Kasumi-1 (cell line): Measurements from ENCODE around the gene MFSD2A.
"Not testable (repeated sequence)": the region's sequence is repeated elsewhere in the genome, so short reads cannot be mapped to it uniquely, and the experiment has no call there.

ENCODE experiments used
- DNase-seq, 2 experiments: peaks; one replicate each; lab custom pipeline; 2025; lab: John Stamatoyannopoulos, UW

The MFSD2A gene

DNA sequence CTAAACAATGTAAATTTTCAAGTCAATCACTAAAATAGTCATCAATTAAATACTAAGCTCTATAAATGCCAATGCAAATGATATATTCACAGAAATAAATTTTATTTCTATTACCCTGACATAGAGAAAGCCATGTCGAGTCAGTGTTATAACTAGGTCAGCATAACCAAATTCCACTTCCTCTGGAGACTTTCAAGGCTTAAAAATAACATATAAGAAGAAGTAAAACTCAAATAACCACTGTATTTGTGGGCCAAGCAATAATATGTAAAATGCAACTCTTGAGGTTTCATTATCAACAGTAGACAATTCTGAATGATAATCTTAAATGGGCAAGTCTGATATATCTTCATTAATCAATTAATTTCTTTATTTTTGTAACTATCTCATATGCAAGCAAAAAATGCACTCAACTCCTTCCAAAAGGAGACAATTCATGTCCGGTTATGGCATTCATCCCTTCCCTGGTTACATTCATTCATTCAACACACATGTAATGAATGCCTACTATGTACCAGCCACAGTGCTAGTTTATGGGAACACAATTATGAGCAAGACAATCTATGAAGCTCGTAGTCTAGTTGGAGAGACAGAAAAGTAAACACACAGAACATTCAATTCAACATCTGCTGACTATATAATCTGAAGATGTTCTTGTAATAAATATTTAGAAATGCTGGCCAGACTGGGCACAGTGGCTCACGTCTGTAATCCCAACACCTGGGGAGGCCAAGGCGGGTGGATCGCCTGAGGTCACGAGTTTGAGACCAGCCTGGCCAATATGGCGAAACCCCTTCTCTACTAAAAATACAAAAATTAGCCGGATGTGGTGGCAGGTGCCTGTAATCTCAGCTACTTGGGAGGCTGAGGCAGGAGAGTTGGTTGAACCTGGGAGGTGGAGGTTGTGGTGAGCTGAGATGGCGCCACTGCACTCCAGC is 48.5 kb downstream of the MFSD2A start:
- DNase-seq = no peak

DNA sequence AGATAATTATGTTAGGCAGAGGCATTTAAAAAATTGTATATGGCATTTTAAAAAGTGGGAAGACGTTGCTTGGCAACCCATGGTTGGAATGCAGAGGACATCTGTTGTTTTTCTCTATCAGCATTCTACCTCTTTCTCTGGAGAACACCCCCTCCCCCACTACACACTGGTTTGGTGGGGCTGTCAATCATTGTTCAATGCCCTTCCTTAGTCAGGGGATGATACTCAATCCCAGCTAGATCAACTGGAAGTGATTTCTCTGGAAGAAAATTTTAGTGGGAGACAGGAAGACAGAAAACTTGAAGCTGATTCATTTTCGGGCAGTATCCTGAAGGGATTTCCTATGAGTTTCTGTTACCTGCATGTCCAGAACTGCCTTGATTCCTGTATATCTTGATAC is 49.9 kb downstream of the MFSD2A start:
- DNase-seq = no peak

DNA sequence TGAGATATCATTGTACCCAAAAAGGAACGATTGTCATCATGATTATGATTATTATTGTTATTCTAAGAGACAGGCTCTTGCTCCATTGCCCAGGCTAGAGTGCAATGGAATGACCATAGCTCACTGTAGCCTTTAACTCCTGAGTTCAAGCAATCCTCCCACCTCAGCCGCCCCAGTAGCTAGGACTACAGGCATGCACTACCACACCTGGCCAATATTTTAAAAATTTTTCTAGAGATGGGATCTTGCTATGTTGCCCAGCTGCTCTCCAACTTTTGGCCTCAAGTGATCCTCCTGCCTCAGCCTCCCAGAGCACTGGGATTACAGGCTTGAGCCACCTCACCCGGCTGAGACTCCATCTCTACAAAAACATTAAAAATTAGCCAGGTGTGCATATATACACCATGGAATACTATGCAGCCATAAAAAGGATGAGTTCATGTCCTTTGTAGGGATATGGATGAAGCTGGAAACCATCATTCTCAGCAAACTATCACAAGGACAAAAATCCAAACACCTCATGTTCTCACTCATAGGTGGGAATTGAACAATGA is 52.6 kb downstream of the MFSD2A start:
- DNase-seq = not testable (repeated sequence)

DNA sequence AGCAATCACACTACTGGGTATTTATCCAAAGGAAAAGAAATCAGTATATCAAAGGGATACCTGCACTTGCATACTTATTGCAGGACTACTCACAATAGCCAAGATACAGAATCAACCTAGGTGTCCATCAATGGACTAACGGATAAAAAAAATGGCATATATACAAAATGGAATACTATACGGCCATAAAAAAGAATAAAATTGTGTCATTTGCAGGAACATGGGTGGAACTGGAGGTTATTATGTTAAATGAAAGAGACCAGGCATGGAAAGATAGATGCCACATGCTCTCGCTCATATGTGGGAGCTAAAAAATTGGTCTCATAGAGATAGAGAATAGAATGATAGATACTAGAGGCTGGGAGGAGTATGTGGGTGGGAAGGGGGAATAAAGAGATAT is 56.3 kb downstream of the MFSD2A start:
- DNase-seq = no peak

DNA sequence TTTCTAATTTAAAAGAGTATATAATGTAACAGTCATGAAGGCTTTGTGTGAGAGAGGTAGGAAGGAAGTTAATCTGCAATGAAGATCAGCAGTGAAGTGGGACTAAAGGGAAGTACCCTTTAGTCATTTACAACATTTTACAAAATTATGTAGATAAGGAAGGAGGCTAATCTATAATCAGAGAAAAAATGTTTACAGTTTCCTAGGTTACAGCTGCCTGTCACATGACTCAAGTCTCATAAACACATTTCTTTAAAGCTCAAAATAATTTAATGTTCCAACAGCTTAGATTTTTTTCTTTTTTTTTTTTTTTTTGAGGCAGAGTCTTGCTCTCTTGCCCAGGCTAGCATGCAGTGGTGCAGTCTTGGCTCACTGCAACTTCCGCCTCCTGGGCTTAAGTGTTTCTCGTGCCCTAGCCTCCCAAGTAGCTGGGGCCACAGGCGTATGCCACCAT is 59.3 kb downstream of the MFSD2A start:
- DNase-seq = peak; percentile 33 to 54

DNA sequence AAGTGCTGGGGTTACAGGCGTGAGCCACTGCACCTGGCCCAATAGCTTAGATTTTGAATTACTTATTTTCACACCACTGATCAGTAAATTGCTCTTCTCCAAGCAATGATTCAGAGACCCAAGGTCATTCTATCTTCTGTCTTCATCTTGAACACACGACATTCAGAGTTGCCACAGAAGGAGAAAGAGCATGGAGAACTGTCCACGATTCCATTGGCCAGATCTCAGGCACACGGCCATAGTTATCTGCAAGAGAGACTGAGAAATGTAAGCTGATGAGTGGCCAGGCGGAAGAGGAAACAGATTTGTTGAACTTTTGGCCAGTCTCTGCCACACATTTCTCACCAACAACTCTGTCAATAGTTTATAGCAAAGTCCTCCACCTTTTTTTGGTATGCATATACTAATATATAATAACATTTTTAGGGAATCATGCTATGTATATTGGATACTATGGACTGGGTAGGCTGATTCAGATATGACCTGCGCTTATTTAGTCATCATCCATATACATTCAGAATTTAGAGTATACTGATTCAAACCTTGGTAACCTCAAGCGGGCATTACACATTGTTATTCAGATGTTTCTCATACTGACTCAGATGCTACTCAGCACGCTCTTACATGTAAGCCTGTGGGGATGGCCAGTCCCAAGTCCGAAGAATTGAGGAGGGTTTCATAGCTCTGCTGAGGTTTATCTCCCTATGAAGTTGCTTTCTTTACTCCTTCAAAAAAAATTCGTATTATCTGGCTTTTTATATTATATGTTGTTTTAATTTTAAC is 60.1 kb downstream of the MFSD2A start:
- no peak for DNase-seq

DNA sequence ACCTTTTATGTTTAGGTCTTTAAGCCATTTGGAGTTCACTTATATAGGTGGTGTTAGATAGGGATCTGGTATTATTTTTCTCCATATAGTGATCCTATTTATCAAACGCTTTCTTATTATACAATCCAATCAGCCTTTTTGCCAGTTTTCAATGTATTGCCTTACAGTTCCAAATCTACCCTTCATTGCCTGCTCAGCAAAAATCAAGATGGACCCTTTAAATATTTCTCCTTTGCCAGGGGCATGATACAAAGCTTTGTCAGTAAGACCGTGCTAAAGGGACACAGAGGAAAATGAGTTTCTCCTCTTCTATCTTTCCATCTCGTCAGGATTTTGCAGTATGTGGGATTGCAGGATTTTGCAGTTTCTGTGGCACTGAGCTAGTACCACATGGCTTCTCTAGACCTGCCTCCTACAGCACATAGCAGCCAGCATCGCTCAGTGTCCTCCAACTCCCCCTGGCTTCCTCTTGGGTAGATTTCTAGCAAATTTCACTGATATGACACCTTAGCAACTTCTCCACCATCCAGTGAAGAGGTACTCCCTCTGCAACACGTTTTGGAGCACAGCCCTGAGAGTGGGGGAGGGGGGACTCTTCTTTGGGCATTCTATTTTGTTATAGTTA is 63.1 kb downstream of the MFSD2A start:
- DNase-seq = peak; percentile 40 to 55
